Naive B cell (primary cell): ENCODE measurements around the gene CFAP157. TPM values are rescaled to one million over a fixed set of nuclear protein-coding genes. Genes with fewer than 3 reads are reported as not detected.

Source experiments
- ATAC-seq, 2 donors: fragments of 150-1000 bp; cut with Tn5 transposase; 2 replicates each; pipeline ENCODE4 v1.10.0; 2021; ENCODE audit warnings: low read depth in 2 of 2, mild to moderate bottlenecking in 2 of 2, moderate library complexity in 2 of 2
- DNase-seq: peaks from one replicate; pipeline ENCODE4 v3.0.0; 2022
- H3K27ac Mint-ChIP-seq, 6 donors: one replicate each; pipeline ENCODE4 v1.8.0; 2020 to 2022; ENCODE audit warnings: mild to moderate bottlenecking in 6 of 6, mixed read lengths in 6 of 6, moderate library complexity in 5 of 6, inconsistent platforms in 2 of 6
- H3K27me3 Mint-ChIP-seq, 3 donors: one replicate each; pipeline ENCODE4 v1.8.0; 2021 to 2022; ENCODE audit warnings: mixed read lengths in 3 of 3, mild to moderate bottlenecking in 1 of 3
- H3K36me3 Mint-ChIP-seq, 2 donors: one replicate each; pipeline ENCODE4 v1.8.0; 2020 to 2022; ENCODE audit warnings: mixed read lengths in 2 of 2, inconsistent platforms in 1 of 2, mild to moderate bottlenecking in 1 of 2
- H3K4me1 Mint-ChIP-seq, 3 donors: one replicate each; pipeline ENCODE4 v1.8.0; 2020 to 2022; ENCODE audit warnings: mixed read lengths in 3 of 3, inconsistent platforms in 1 of 3, mild to moderate bottlenecking in 1 of 3, moderate library complexity in 1 of 3
- H3K4me3 Mint-ChIP-seq, 8 donors: one replicate each; pipeline ENCODE4 v1.8.0; 2020 to 2022; ENCODE audit warnings: mild to moderate bottlenecking in 8 of 8, mixed read lengths in 8 of 8, moderate library complexity in 8 of 8, inconsistent platforms in 2 of 8
- H3K9me3 Mint-ChIP-seq, 7 donors: one replicate each; pipeline ENCODE4 v1.8.0; 2020 to 2022; ENCODE audit warnings: mixed read lengths in 7 of 7, mild to moderate bottlenecking in 5 of 7, inconsistent platforms in 2 of 7, moderate library complexity in 1 of 7
- polyA plus RNA-seq, 6 donors: library from polyadenylated mRNA; unstranded; fragments of 300-500 nt; fragmentation: Illumina TruSeq; gene quantifications; one replicate each; pipeline ENCODE4 v1.2.3, GENCODE V29; 2021; ENCODE audit warnings: low read depth in 6 of 6

The CFAP157 gene
- polyA plus RNA-seq, 6 donors from 2014 or later = 0.13 to 0.46 (median 0.40) TPM; not detected in 3

GRCh38 chr9:127739614-127740330 is 33.0 kb downstream of the CFAP157 start:
- Mint-ChIP-seq H3K9me3 (no peaks in the 10 kb centered on the region), H3K4me3 (no peak overlapping the region), H3K27me3 (no peaks in the 10 kb centered on the region), H3K27ac (peak overlapping the region in 1 of 6 donors; percentile 56), H3K4me1 (peaks cover 2 to 6% (median 3%) of the 10 kb centered on the region in 3 donors), H3K36me3 (no peaks in the 10 kb centered on the region)
- no peak for DNase-seq
- no peak for ATAC-seq

- no peak for ATAC-seq
- no peaks in the 10 kb centered on the region for H3K9me3 Mint-ChIP-seq
These were observed 35.1 kb downstream of the CFAP157 start for GRCh38 chr9:127741831-127742434.

GRCh38 chr9:127742435-127743088 is 35.8 kb downstream of the CFAP157 start:
- H3K4me1 Mint-ChIP-seq = peaks cover 0 to 8% (median 0%) of the 10 kb centered on the region in 3 donors
- DNase-seq (no peak), ATAC-seq (no peak)
- H3K9me3 Mint-ChIP-seq = no peaks in the 10 kb centered on the region
- H3K27me3 Mint-ChIP-seq = no peaks in the 10 kb centered on the region
- H3K27ac Mint-ChIP-seq = peak overlapping the region in 2 of 6 donors; percentile 65 to 73
- no peaks in the 10 kb centered on the region for H3K36me3 Mint-ChIP-seq
- no peak overlapping the region for H3K4me3 Mint-ChIP-seq

More at GRCh38 chr9:127741831-127742434, 35.1 kb downstream of the CFAP157 start:
- DNase-seq = no peak
- no peaks in the 10 kb centered on the region for H3K27me3 Mint-ChIP-seq
- H3K36me3 Mint-ChIP-seq = no peaks in the 10 kb centered on the region
- peaks cover 0 to 6% (median 0%) of the 10 kb centered on the region in 3 donors for H3K4me1 Mint-ChIP-seq
- H3K27ac Mint-ChIP-seq = peak overlapping the region in 3 of 6 donors; percentile 2 to 83 (median 59)
- H3K4me3 Mint-ChIP-seq = no peak overlapping the region

GRCh38 chr9:127744398-127745110 is 37.8 kb downstream of the CFAP157 start:
- peaks cover 0 to 11% (median 0%) of the 10 kb centered on the region in 3 donors for H3K4me1 Mint-ChIP-seq
- H3K27me3 Mint-ChIP-seq = no peaks in the 10 kb centered on the region
- DNase-seq = no peak
- H3K9me3 Mint-ChIP-seq = no peaks in the 10 kb centered on the region
- no peak overlapping the region for H3K4me3 Mint-ChIP-seq
- H3K36me3 Mint-ChIP-seq = no peaks in the 10 kb centered on the region
- ATAC-seq = no peak
- H3K27ac Mint-ChIP-seq = peak overlapping the region in 2 of 6 donors; percentile 24 to 89

GRCh38 chr9:127746959-127747569 is 40.3 kb downstream of the CFAP157 start:
- Mint-ChIP-seq H3K4me1 (peaks cover 0 to 11% (median 7%) of the 10 kb centered on the region in 3 donors), H3K9me3 (no peaks in the 10 kb centered on the region), H3K36me3 (peaks cover 0 to 4% of the 10 kb centered on the region in 2 donors), H3K4me3 (no peak overlapping the region), H3K27ac (peak overlapping the region in 1 of 6 donors; percentile 23), H3K27me3 (no peaks in the 10 kb centered on the region)
- no peak for DNase-seq
- no peak for ATAC-seq

- Mint-ChIP-seq H3K36me3 (peaks cover 0 to 4% of the 10 kb centered on the region in 2 donors), H3K4me1 (peaks cover 10 to 23% (median 10%) of the 10 kb centered on the region in 3 donors), H3K27me3 (no peaks in the 10 kb centered on the region), H3K4me3 (peak overlapping the region in 1 of 8 donors; percentile 84), H3K9me3 (no peaks in the 10 kb centered on the region), H3K27ac (peak overlapping the region in 1 of 6 donors; percentile 47)
- no peak for DNase-seq
- ATAC-seq = no peak
These were observed 42.5 kb downstream of the CFAP157 start for GRCh38 chr9:127749090-127749787.

- no peak for ATAC-seq
- H3K36me3 Mint-ChIP-seq = peaks cover 0 to 4% of the 10 kb centered on the region in 2 donors
- no peaks in the 10 kb centered on the region for H3K9me3 Mint-ChIP-seq
- DNase-seq = no peak
- H3K4me1 Mint-ChIP-seq = peaks cover 10 to 17% (median 10%) of the 10 kb centered on the region in 3 donors
- no peak overlapping the region for H3K4me3 Mint-ChIP-seq
- H3K27me3 Mint-ChIP-seq = no peaks in the 10 kb centered on the region
- H3K27ac Mint-ChIP-seq = peak overlapping the region in 1 of 6 donors; percentile 63
These were observed 44.7 kb downstream of the CFAP157 start for GRCh38 chr9:127751269-127752054.

GRCh38 chr9:127753148-127753547 is 46.4 kb downstream of the CFAP157 start:
- ATAC-seq (no peak), DNase-seq (no peak)
- H3K27me3 Mint-ChIP-seq = no peaks in the 10 kb centered on the region
- no peak overlapping the region for H3K4me3 Mint-ChIP-seq
- peak overlapping the region in 4 of 6 donors; percentile 54 to 90 (median 83) for H3K27ac Mint-ChIP-seq
- H3K4me1 Mint-ChIP-seq = peaks cover 10 to 12% (median 10%) of the 10 kb centered on the region in 3 donors
- H3K36me3 Mint-ChIP-seq = peaks cover 0 to 4% of the 10 kb centered on the region in 2 donors
- H3K9me3 Mint-ChIP-seq = no peaks in the 10 kb centered on the region

GRCh38 chr9:127753622-127754021 is 46.8 kb downstream of the CFAP157 start:
- Mint-ChIP-seq H3K4me3 (no peak overlapping the region), H3K36me3 (peaks cover 2 to 4% of the 10 kb centered on the region in 2 donors)

GRCh38 chr9:127754099-127755060 is 47.6 kb downstream of the CFAP157 start:
- ATAC-seq (no peak), DNase-seq (no peak)
- Mint-ChIP-seq H3K4me3 (no peak overlapping the region), H3K4me1 (peaks cover 14 to 19% (median 15%) of the 10 kb centered on the region in 3 donors), H3K27me3 (no peaks in the 10 kb centered on the region), H3K9me3 (no peaks in the 10 kb centered on the region), H3K27ac (no peak overlapping the region), H3K36me3 (peaks cover 4 to 6% of the 10 kb centered on the region in 2 donors)

More at GRCh38 chr9:127753622-127754021, 46.8 kb downstream of the CFAP157 start:
- DNase-seq = no peak
- H3K27me3 Mint-ChIP-seq = no peaks in the 10 kb centered on the region
- H3K4me1 Mint-ChIP-seq = peaks cover 11 to 15% (median 13%) of the 10 kb centered on the region in 3 donors
- peak overlapping the region in 2 of 6 donors; percentile 33 to 60 for H3K27ac Mint-ChIP-seq
- H3K9me3 Mint-ChIP-seq = no peaks in the 10 kb centered on the region
- no peak for ATAC-seq
